HepG2 (cell line): ENCODE results near the gene FAM20C. TPM values are rescaled to one million over a fixed set of nuclear protein-coding genes. Genes with fewer than 3 reads are reported as not detected.

Experiments used
- AKNA ChIP-seq: sonication (generic); formaldehyde crosslinking; IDR thresholded peaks from 2 replicates; pipeline ENCODE4 v1.4.0; 2020; ENCODE audit warnings: missing genetic modification reagents, borderline replicate concordance
- ARID5B ChIP-seq: IDR thresholded peaks from 2 replicates; pipeline ENCODE4 v1.4.0; 2020; ENCODE audit warnings: mild to moderate bottlenecking, missing genetic modification reagents
- CBX5 ChIP-seq: sonication (generic); formaldehyde crosslinking; IDR thresholded peaks from 2 replicates; pipeline ENCODE4 v1.4.0; 2020; ENCODE audit warnings: missing genetic modification reagents, borderline replicate concordance
- ETV6 ChIP-seq: sonication (generic); formaldehyde crosslinking; conservative IDR thresholded peaks from 2 replicates; pipeline ENCODE4 v1.4.0; 2020; ENCODE audit warnings: missing genetic modification reagents
- IRF1 ChIP-seq: sonication (generic); formaldehyde crosslinking; IDR thresholded peaks from 2 replicates; pipeline ENCODE4 v1.4.0; 2020; ENCODE audit warnings: low read depth, mild to moderate bottlenecking, missing genetic modification reagents
- IRF9 ChIP-seq: sonication (generic); formaldehyde crosslinking; IDR thresholded peaks from 2 replicates; pipeline ENCODE4 v1.8.0; 2022; ENCODE audit warnings: missing genetic modification reagents, mild to moderate bottlenecking, borderline replicate concordance
- MEIS2 ChIP-seq: sonication (generic); formaldehyde crosslinking; IDR thresholded peaks from 2 replicates; pipeline ENCODE4 v1.9.0; 2021; ENCODE audit warnings: mild to moderate bottlenecking, missing genetic modification reagents
- NFKB2 ChIP-seq: sonication (generic); formaldehyde crosslinking; IDR thresholded peaks from 2 replicates; pipeline ENCODE4 v1.4.0; 2020; ENCODE audit warnings: missing genetic modification reagents, borderline replicate concordance
- TEF ChIP-seq: sonication (generic); formaldehyde crosslinking; IDR thresholded peaks from 2 replicates; pipeline ENCODE4 v1.5.0; 2020; ENCODE audit warnings: missing genetic modification reagents
- TFE3 ChIP-seq: IDR thresholded peaks from 2 replicates; pipeline ENCODE4 v1.6.1; 2016
- U2AF2 ChIP-seq: fragments of 200-400 bp; formaldehyde crosslinking; IDR thresholded peaks from 2 replicates; pipeline ENCODE4 v1.6.1; 2017; ENCODE audit warnings: low read depth, mild to moderate bottlenecking, low read length
- ZNF136 ChIP-seq: sonication (generic); formaldehyde crosslinking; IDR thresholded peaks from 2 replicates; pipeline ENCODE4 v1.8.1; 2022; ENCODE audit warnings: low read depth, mild to moderate bottlenecking, moderate library complexity, missing genetic modification reagents
- ZNF547 ChIP-seq: sonication (generic); formaldehyde crosslinking; IDR thresholded peaks from 2 replicates; pipeline ENCODE4 v1.5.1; 2020; ENCODE audit warnings: mild to moderate bottlenecking, missing genetic modification reagents
- ZNF644 ChIP-seq: IDR thresholded peaks from 2 replicates; pipeline ENCODE4 v1.6.1; 2016; ENCODE audit warnings: low read depth
- ZNF773 ChIP-seq: sonication (generic); formaldehyde crosslinking; IDR thresholded peaks from 2 replicates; pipeline ENCODE4 v1.4.0; 2020; ENCODE audit warnings: missing genetic modification reagents, borderline replicate concordance
- ZNF777 ChIP-seq: sonication (generic); formaldehyde crosslinking; IDR thresholded peaks from 2 replicates; pipeline ENCODE4 v1.4.0; 2020; ENCODE audit warnings: missing genetic modification reagents
- polyA plus RNA-seq, 8 experiments: library from polyadenylated mRNA; depleted of rRNA in 3 of 8; stranded (reverse) in 7 of 8; unstranded in 1 of 8; fragments of >200 nt; fragmentation: Illumina TruSeq in 4 of 8; extraction: Trizol in 4 of 8; gene quantifications; 2 replicates each; pipeline versions ENCODE4 v1.2.1 to v1.2.3, GENCODE V29; 2011 to 2016; ENCODE audit warnings: low read depth in 4 of 8, missing spikeins in 1 of 8, mixed read lengths in 1 of 8; ENCODE audit not compliant: insufficient read depth in 1 of 8
- total RNA-seq, 5 experiments: library from RNA; depleted of rRNA; stranded (reverse); fragments of >200 nt; fragmentation: Illumina TruSeq; extraction: Trizol; gene quantifications; 2 replicates each; pipeline ENCODE4 v1.2.3, GENCODE V29; 2016; ENCODE audit warnings: low read depth in 1 of 5

Gene FAM20C
- total and polyA plus RNA-seq, 2 of the 13 experiments (the other 11 are each of a cell fraction or from before 2014, with no cell fraction given): 11.9 to 19.9 TPM

GRCh38 chr7:191981-192649 is at the start of gene FAM20C (continued):
- TF ChIP-seq AKNA (CRISPR knock-in tag): no peak
- no peak for TF ChIP-seq NFKB2
- TF ChIP-seq ZNF777 (CRISPR knock-in tag): peak; percentile 21; the same call in 1 of the 2 replicates
- no peak for TF ChIP-seq TEF
- TF ChIP-seq U2AF2: no peak
- no peak for TF ChIP-seq IRF1
- no peak for TF ChIP-seq ZNF773 (CRISPR knock-in tag)
- no peak for TF ChIP-seq ZNF644 (CRISPR knock-in tag)
- TF ChIP-seq ARID5B (CRISPR knock-in tag): no peak
- TF ChIP-seq IRF9: no peak
- 0 out of 2 replicates have a peak, but pooled peaks have one; percentile 21 for TF ChIP-seq MEIS2
- TF ChIP-seq ZNF136 (CRISPR knock-in tag): no peak
- no peak for TF ChIP-seq TFE3 (CRISPR knock-in tag)
- no peak; the same call in 1 of the 2 replicates for TF ChIP-seq ZNF547 (CRISPR knock-in tag)
- no peak for TF ChIP-seq ETV6
- TF ChIP-seq CBX5: no peak
